Neuron (in vitro differentiated cells): ENCODE measurements around the gene SLC25A33.

Experiments
- H2AFZ ChIP-seq: one replicate; pipeline ENCODE4 v1.6.1; 2013; ENCODE audit warnings: low read depth, mild to moderate bottlenecking, inconsistent platforms, low read length, moderate library complexity
- H3K27me3 ChIP-seq: one replicate; pipeline ENCODE4 v1.6.1; 2013; ENCODE audit warnings: low read length; ENCODE audit not compliant: insufficient read depth
- H3K36me3 ChIP-seq: one replicate; pipeline ENCODE4 v1.6.1; 2013; ENCODE audit warnings: low read length; ENCODE audit not compliant: insufficient read depth
- H3K4me1 ChIP-seq: one replicate; pipeline ENCODE4 v1.6.1; 2013; ENCODE audit warnings: low read length; ENCODE audit not compliant: insufficient read depth
- H3K4me3 ChIP-seq: 2 replicates; pipeline ENCODE4 v1.5.1; 2013; ENCODE audit warnings: mild to moderate bottlenecking, low read length, moderate library complexity
- H3K9me3 ChIP-seq: one replicate; pipeline ENCODE4 v1.6.1; 2013; ENCODE audit warnings: low read length

SLC25A33 gene

DNA sequence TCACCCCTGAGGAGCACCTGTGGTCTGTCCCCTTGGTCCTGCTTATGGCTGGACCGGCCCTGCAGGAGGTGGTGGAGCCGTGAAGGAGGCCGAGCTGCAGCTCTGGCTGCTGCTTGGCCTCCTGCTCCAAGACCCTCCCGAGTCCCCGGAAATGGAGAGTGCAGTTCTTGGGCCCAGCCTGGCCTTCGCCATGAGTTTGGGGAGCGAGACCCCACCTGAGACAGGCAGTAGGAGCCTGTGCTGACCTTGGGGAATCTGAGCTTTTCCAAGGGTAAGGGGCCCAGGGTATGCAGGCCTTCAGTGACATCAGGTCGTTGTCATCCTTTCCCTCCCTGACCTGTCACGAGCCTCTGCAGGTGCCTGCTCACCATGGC, 63.5 kb downstream of the SLC25A33 start:
- H3K36me3 ChIP-seq: peaks cover 72% of the 10 kb centered on the region
- no peaks in the 10 kb centered on the region for H3K9me3 ChIP-seq
- no peaks in the 10 kb centered on the region for H3K4me1 ChIP-seq
- no peak overlapping the region for H3K4me3 ChIP-seq
- H3K27me3 ChIP-seq: no peaks in the 10 kb centered on the region
- no peak overlapping the region for H2AFZ ChIP-seq

DNA sequence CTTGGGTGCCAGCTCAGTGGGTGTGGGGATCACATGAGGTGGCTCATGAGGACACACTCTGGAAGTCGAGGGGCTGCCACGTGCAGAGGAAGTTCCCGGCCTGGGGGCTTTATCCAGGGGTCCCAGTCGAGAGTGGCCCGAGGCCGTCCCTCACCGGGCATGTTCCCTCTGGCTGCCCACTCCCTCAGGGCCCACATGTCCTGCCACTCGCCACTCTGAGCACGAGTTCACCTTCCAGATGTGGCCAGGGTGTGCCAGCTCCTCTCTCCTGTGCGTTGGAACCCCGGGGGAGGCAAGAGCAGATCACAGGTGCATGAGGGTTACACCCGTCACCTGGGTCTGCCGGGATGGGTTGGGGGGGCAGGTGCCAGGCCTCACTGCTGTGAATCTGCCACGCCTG, 64.0 kb downstream of the SLC25A33 start:
- no peak overlapping the region for H2AFZ ChIP-seq
- H3K4me1 ChIP-seq: no peaks in the 10 kb centered on the region
- no peaks in the 10 kb centered on the region for H3K27me3 ChIP-seq
- peaks cover 72% of the 10 kb centered on the region for H3K36me3 ChIP-seq
- H3K9me3 ChIP-seq: no peaks in the 10 kb centered on the region
- H3K4me3 ChIP-seq: no peak overlapping the region

DNA sequence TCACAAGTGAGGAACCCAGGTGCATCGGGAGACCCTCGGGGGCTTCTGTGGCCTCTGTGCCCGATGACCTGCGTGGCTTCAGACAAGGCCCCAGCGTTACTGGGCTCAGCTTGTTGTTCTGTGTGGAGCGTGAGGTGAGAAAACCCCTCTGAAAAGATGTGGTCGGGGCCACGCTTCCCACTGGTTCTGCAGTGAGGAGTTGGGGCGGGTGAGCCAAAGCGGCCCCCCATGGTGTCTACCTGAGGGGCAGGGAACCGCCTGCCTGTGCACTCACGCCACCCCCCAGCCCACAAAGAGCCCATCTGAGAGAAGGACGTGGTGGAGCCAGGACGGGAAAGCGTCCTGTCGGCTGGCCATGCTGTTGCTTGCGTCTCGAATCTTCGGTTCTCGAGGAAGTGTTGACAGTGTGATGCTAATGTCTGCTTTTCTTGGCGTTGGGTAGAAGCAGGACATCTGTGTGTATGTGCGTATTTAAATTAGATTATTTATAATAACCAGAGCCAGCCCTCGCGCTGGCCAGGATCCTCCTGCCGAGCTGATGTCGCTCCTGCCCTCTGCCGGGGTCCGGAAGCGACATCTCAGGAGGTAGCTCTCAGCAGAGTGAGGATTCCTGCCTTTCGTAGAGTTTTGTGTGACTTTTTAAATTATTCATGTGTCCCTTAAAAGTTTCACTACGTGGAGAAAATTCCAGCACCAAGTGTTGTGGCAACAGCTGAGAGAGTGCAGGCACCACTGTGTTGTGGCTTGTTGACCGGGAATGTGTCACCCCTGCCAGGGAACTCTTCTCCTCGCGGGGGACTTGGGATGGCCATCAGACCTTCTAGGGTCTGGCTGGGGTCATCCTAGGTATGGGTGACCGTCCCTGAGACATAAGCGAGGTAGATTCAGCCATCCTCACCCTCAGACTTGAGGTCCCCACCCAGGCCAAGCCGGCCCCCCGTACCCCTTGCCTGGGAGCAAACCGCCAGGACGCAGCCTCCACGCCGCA, 64.8 kb downstream of the SLC25A33 start:
- no peaks in the 10 kb centered on the region for H3K9me3 ChIP-seq
- H3K36me3 ChIP-seq: peaks cover 77% of the 10 kb centered on the region

DNA sequence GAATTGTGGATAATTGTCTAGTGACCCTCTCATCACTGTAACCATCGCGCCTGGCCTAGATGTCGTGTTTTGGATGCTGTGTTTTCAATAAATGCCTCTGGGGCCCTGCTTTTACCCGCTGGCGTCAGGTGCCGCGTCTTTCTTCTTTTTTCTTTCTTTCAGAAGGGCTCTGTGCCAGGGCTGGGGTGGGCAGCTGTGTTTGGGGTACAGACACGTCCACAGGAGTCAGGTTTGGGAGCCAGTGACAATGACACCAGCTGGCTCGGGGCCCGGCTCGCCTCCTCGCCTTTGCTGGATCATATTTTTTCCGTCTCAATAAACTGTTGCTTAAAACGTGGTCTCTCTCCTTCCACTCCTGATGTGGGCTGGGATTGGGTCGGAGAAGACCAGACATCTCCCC, 65.6 kb downstream of the SLC25A33 start:
- Histone ChIP-seq H3K9me3 (no peaks in the 10 kb centered on the region), H2AFZ (no peak overlapping the region), H3K4me1 (no peaks in the 10 kb centered on the region), H3K27me3 (no peaks in the 10 kb centered on the region), H3K4me3 (no peak overlapping the region), H3K36me3 (peaks cover 82% of the 10 kb centered on the region)

More for the DNA sequence above, 64.8 kb downstream of the SLC25A33 start:
- H3K27me3 ChIP-seq: no peaks in the 10 kb centered on the region
- H2AFZ ChIP-seq: no peak overlapping the region
- no peaks in the 10 kb centered on the region for H3K4me1 ChIP-seq
- no peak overlapping the region for H3K4me3 ChIP-seq

DNA sequence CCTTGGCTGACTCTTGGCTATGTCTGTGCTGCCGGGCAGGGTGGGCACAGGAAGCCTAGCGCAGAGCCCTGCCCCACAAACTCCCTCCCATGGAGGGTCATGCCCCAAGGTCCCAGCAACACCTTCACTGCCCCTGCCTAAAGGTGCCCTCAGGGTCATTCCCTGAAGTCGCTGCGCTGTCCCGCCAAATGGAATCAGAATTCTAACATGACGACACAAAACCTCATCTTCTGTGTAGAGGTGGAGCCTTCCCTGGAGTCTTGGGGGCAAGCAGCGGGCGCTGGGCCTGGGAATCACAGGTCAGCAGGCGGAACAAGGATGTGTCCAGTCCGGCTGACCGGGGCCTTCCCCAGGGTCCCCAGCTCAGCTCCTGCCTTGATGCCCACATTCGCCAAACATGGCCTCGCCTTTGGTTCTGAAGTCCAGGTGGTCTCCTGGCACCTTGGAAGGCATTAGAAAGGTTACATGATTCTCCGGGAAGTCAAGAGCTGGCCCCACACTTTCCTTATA, 66.7 kb downstream of the SLC25A33 start:
- Histone ChIP-seq H3K4me3 (no peak overlapping the region), H3K27me3 (no peaks in the 10 kb centered on the region), H3K4me1 (no peaks in the 10 kb centered on the region), H3K36me3 (peaks cover 80% of the 10 kb centered on the region), H2AFZ (no peak overlapping the region), H3K9me3 (no peaks in the 10 kb centered on the region)

DNA sequence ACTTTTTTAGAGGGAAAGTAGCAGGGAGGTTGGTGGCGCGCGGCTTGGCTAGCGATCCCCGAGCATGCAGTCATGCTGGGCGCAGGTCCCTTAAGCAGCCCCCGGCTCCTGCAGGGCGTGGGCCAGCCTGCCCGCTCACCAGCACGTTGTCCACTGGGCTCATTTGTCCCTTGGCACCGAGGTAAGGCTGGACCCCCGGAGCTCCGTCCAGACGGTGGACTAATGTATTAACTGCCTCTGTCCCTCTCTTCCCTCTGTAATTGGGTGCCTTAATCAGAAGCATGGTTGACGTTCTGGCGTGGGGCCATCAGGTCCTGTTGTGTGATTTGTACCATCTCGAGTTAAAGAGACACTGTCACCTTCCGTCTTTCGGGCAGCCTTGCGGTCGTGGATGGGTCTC, 67.2 kb downstream of the SLC25A33 start:
- peaks cover 79% of the 10 kb centered on the region for H3K36me3 ChIP-seq
- H3K27me3 ChIP-seq: no peaks in the 10 kb centered on the region
- no peaks in the 10 kb centered on the region for H3K4me1 ChIP-seq
- H2AFZ ChIP-seq: no peak overlapping the region
- no peak overlapping the region for H3K4me3 ChIP-seq
- no peaks in the 10 kb centered on the region for H3K9me3 ChIP-seq

DNA sequence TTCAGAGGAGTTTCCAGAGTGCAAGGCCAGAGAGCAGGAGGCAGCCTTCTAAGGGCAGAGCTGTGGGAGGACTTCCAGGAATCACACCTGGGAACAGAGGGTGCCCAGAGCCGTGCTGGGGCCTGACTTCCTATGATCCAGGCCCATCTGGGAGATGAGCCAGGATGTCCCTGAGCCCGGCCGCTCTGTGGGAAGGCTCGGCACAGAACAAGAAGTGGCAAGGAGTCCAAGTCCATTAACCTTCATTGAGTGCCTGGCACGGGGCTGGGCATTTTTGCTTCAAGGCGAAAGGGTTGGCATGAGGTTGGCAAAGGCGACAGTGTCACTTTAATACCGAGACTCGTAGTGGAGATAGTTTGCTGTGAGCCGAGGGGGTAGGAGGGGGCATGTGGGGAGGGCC, 67.7 kb downstream of the SLC25A33 start:
- Histone ChIP-seq H2AFZ (no peak overlapping the region), H3K4me3 (no peak overlapping the region), H3K36me3 (peaks cover 78% of the 10 kb centered on the region), H3K4me1 (no peaks in the 10 kb centered on the region), H3K27me3 (no peaks in the 10 kb centered on the region), H3K9me3 (no peaks in the 10 kb centered on the region)

DNA sequence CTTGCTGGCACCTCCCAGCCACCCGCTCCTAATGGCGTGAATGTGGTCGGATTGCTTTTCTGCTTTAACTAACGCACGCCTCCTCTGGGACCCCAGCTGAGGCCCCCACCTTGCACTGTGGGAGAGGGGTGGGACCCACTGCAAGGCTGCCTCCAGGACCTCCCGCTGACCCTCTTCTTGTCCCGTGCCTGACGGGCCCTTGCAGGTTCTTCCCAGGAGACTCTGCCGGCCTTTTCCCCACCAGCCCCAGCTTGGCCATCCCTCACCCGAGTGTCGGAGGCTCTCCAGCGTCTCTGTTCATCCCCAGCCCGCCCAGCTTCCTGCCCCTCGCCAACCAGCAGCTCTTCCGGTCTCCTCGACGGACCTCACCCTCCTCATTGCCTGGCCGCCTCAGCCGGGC, 68.1 kb downstream of the SLC25A33 start:
- peaks cover 78% of the 10 kb centered on the region for H3K36me3 ChIP-seq
- H3K4me1 ChIP-seq: no peaks in the 10 kb centered on the region
- H3K9me3 ChIP-seq: no peaks in the 10 kb centered on the region
- H3K27me3 ChIP-seq: no peaks in the 10 kb centered on the region
- no peak overlapping the region for H3K4me3 ChIP-seq
- H2AFZ ChIP-seq: no peak overlapping the region

DNA sequence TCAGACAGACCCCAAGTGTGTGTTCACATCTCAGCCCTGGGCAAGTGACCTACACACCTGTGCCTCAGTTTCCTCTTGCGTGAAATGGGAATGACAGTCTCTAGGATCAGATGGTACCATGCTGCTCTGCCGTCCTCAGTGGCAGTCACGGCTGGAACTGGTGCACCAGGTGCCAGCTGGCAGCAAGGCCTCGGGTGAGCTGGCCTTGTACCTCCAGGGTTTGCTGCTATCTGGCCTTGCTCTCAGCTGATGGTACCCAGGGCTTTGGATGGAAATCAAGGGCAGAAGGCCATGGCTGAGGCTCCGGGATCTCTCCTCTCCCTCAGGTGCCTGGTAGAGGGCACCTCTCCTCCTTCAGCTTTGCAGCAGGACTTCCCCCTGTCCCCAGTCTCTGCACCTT, 70.7 kb downstream of the SLC25A33 start:
- Histone ChIP-seq H3K36me3 (peaks cover 62% of the 10 kb centered on the region), H3K9me3 (no peaks in the 10 kb centered on the region), H3K4me3 (no peak overlapping the region), H2AFZ (no peak overlapping the region), H3K4me1 (no peaks in the 10 kb centered on the region), H3K27me3 (no peaks in the 10 kb centered on the region)

DNA sequence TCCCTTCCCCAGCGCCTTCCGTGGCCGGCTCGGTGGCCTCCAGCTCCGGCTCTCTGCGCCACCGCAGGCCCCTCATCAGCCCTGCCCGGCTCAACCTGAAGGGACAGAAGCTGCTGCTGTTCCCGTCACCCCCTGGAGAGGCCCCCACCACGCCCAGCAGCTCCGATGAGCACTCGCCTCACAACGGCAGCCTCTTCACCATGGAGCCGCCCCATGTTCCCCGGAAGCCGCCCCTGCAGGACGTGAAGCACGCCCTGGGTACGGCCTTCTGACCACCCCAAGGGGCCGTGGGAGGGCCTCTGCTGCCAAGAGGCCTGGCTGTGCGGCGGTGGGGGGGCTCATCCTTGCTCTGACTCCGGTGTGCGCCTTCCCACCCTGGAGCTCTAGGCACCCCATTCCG, 71.3 kb downstream of the SLC25A33 start:
- Histone ChIP-seq H3K4me3 (no peak overlapping the region), H3K36me3 (peaks cover 61% of the 10 kb centered on the region), H3K9me3 (no peaks in the 10 kb centered on the region), H3K27me3 (no peaks in the 10 kb centered on the region), H2AFZ (no peak overlapping the region), H3K4me1 (no peaks in the 10 kb centered on the region)

DNA sequence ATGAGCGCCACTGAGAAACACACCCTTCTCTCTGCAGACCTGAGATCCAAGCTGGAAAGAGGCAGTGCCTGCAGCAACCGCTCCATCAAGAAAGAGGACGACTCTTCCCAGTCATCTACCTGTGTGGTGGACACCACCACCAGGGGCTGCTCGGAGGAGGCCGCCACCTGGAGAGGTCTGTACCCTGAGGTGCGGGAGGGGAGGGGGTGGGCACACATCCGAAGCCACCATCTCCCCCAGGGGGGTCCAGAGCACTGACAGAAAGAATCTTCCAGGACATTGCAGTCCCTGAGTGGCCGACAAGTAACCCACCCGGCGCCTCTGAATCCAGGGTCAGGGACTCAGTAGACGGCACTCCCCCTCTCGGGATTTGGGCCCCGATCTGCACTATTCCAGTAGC, 72.5 kb downstream of the SLC25A33 start:
- Histone ChIP-seq H3K36me3 (peaks cover 58% of the 10 kb centered on the region), H3K4me3 (no peak overlapping the region), H2AFZ (no peak overlapping the region), H3K4me1 (no peaks in the 10 kb centered on the region), H3K27me3 (no peaks in the 10 kb centered on the region), H3K9me3 (no peaks in the 10 kb centered on the region)

DNA sequence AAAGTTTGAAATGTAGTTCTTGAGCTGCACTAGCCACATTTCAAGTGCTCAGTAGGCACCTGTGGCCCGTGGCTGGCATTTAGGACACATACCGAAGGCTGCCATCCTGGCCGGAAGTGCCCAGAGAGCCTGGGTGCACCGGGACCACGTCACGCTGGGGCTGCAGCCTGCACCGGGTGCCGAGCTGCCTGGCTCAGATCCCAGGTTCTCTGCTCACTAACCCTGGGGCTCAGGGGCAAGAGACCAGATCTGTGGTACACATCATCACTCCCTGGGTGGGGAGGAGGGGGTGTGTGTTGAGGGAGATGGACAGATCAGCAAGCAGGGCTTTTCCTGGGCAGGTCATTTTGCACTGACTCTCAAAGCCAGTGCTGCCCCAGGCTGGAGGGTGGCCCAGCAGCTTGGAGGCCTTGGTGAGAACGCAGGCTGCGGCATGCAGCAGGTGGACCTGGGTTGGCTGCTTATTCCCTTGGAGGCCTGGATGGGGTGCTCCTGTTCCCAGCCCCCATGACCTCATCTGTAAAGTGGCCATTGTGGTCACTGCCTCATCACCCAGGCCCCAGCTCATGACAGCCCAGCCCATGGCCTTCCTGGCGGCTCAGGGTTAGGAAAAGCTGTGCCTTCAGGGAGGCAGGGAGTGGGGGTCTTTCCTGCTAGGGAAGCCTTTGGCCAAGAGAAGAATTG, 73.0 kb downstream of the SLC25A33 start:
- Histone ChIP-seq H3K27me3 (no peaks in the 10 kb centered on the region), H3K36me3 (peaks cover 55% of the 10 kb centered on the region), H3K4me1 (no peaks in the 10 kb centered on the region), H3K4me3 (no peak overlapping the region), H3K9me3 (no peaks in the 10 kb centered on the region), H2AFZ (no peak overlapping the region)

DNA sequence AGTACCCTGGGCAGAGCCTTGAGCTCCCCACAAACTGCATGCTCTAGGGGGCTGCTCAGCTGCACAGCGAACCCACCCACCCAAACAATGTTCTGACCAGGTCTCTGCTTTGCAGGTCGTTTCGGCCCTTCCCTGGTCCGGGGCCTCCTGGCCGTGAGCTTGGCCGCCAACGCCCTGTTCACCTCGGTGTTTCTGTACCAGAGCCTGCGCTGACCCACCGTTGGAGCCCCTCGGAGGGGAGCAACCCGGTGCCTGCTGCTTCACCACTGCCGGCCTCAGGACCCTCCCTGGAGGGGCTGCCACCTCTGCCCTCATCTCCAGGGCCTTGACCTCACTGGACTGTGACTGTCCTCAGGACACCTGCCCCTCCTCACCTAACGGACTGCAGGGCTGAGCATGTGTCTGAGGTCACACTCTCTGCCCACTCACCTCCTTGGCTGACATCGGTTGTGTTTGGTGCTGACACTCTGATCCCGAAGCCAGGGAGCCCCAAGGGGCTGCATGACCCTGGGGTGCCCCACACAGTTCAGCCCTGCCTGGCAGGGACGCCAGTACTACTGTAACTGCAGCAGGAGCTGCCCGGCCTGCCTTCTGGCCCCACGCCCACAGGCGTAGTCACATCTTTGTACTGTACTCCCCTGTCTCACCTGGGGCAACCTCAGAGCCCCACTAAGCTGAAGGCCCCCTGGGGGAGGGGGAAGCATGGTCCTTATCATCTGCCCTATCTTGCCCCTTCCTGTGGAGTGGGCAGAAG, 73.8 kb downstream of the SLC25A33 start:
- Histone ChIP-seq H3K36me3 (peaks cover 48% of the 10 kb centered on the region), H3K9me3 (no peaks in the 10 kb centered on the region), H3K27me3 (no peaks in the 10 kb centered on the region), H3K4me3 (no peak overlapping the region), H3K4me1 (no peaks in the 10 kb centered on the region), H2AFZ (no peak overlapping the region)
